ENCODE data around the gene ICAM2.

Gene ICAM2

DNA sequence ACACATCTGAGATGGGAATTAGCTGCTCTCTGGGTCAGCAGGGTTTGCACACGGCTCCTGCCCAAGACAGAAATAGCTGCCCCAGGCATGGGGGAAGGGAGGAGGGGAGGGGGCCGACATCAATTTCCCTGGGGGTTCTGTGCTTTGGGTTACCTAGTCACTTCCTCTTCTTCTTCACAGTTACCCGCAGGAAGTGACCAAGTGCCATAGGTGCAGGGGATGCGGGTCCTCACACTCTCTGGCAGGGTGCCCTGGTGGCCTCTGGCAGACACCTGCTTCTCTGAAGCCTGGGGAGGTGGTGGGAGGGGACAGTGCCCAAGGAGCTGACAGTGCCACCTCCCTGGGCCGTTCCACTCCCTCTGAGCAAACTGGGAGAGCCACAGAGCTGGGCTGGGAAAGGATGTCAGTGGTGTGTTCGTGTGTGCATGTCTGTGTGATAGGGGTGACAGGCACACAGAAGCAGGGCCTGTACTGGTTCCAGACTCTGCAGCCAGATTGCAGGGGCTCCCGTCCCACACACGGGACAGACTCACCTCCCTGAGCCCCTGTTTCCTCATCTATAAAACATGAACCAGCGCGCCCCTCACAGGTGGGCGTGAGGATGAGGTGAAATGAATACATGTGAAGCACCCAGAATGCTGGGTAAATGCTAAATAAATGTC, 65.9 kb downstream of the ICAM2 start:
- TF ChIP-seq, protein P1, sequence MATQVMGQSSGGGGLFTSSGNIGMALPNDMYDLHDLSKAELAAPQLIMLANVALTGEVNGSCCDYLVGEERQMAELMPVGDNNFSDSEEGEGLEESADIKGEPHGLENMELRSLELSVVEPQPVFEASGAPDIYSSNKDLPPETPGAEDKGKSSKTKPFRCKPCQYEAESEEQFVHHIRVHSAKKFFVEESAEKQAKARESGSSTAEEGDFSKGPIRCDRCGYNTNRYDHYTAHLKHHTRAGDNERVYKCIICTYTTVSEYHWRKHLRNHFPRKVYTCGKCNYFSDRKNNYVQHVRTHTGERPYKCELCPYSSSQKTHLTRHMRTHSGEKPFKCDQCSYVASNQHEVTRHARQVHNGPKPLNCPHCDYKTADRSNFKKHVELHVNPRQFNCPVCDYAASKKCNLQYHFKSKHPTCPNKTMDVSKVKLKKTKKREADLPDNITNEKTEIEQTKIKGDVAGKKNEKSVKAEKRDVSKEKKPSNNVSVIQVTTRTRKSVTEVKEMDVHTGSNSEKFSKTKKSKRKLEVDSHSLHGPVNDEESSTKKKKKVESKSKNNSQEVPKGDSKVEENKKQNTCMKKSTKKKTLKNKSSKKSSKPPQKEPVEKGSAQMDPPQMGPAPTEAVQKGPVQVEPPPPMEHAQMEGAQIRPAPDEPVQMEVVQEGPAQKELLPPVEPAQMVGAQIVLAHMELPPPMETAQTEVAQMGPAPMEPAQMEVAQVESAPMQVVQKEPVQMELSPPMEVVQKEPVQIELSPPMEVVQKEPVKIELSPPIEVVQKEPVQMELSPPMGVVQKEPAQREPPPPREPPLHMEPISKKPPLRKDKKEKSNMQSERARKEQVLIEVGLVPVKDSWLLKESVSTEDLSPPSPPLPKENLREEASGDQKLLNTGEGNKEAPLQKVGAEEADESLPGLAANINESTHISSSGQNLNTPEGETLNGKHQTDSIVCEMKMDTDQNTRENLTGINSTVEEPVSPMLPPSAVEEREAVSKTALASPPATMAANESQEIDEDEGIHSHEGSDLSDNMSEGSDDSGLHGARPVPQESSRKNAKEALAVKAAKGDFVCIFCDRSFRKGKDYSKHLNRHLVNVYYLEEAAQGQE (IDR thresholded peaks at IDR 0.05; ENCODE audit: insufficient read depth in 1 of 2, low read depth in 2 of 2, low read length in 2 of 2): no peak
- TF ChIP-seq POLR2AphosphoS5 (IDR thresholded peaks at IDR 0.05; ENCODE audit: low read depth, low read length): no peak
- no peak for TF ChIP-seq SIN3A (IDR thresholded peaks at IDR 0.05; ENCODE audit: borderline replicate concordance, insufficient read depth, low read length)
- no peak for TF ChIP-seq TAF1 (IDR thresholded peaks at IDR 0.05; ENCODE audit: borderline replicate concordance, insufficient read depth, low read length)
- no peak for TF ChIP-seq FOXP2 (optimal IDR thresholded peaks at IDR 0.05; ENCODE audit: borderline replicate concordance, extremely low read depth, extremely low read length, insufficient read depth)
